SK-N-SH treated with all-trans-retinoic acid at 6 μM for 48 hours (cell line): ENCODE data around the gene PITPNC1.

Experiments used
- ATAC-seq: fragments of 200-7000 bp; cut with Tn5 transposase; 3 replicates; pipeline ENCODE4 v1.9.1; 2020; ENCODE audit warnings: mild to moderate bottlenecking, moderate library complexity
- ARNTL ChIP-seq: fragments of 450-650 bp; formaldehyde crosslinking; IDR thresholded peaks from 2 replicates; pipeline ENCODE4 v1.5.0; 2020; ENCODE audit warnings: low read depth, mild to moderate bottlenecking, moderate library complexity, borderline replicate concordance
- BACH2 ChIP-seq: fragments of 250-450 bp; sonication (Bioruptor Pico); IDR thresholded peaks from 2 replicates; pipeline ENCODE4 v1.9.0; 2021; ENCODE audit warnings: mild to moderate bottlenecking, borderline replicate concordance
- CREB5 ChIP-seq: fragments of 250-450 bp; sonication (Bioruptor Pico); IDR thresholded peaks from 2 replicates; pipeline ENCODE4 v1.5.1; 2020; ENCODE audit warnings: low read depth, mild to moderate bottlenecking, moderate library complexity
- CSRNP3 ChIP-seq: fragments of 250-450 bp; sonication (Bioruptor Pico); IDR thresholded peaks from 2 replicates; pipeline ENCODE4 v1.5.1; 2021; ENCODE audit warnings: mild to moderate bottlenecking, moderate library complexity
- GLIS3 ChIP-seq: fragments of 250-450 bp; sonication (Bioruptor Pico); IDR thresholded peaks from 2 replicates; pipeline ENCODE4 v1.5.0; 2020; ENCODE audit warnings: mild to moderate bottlenecking, moderate library complexity
- ISL1 ChIP-seq: fragments of 250-450 bp; sonication (Bioruptor Pico); IDR thresholded peaks from 2 replicates; pipeline ENCODE4 v2.1.2; 2022; ENCODE audit warnings: mild to moderate bottlenecking, moderate library complexity
- OSR1 ChIP-seq: fragments of 250-450 bp; sonication (Bioruptor Pico); IDR thresholded peaks from 2 replicates; pipeline ENCODE4 v1.8.0; 2022; ENCODE audit warnings: moderate library complexity, mild to moderate bottlenecking, inconsistent platforms
- PATZ1 ChIP-seq: fragments of 250-450 bp; sonication (Bioruptor Pico); IDR thresholded peaks from 2 replicates; pipeline ENCODE4 v1.8.0; 2020; ENCODE audit warnings: mild to moderate bottlenecking, moderate library complexity, borderline replicate concordance
- POU6F1 ChIP-seq: fragments of 250-450 bp; sonication (Bioruptor Pico); IDR thresholded peaks from 2 replicates; pipeline ENCODE4 v1.8.0; 2021; ENCODE audit warnings: low read depth, mild to moderate bottlenecking, moderate library complexity, borderline replicate concordance
- PPARA ChIP-seq: fragments of 250-450 bp; sonication (Bioruptor Pico); IDR thresholded peaks from 2 replicates; pipeline ENCODE4 v1.5.0; 2020; ENCODE audit warnings: mild to moderate bottlenecking, borderline replicate concordance
- RARB ChIP-seq: fragments of 250-450 bp; sonication (Bioruptor Pico); IDR thresholded peaks from 2 replicates; pipeline ENCODE4 v1.8.0; 2021; ENCODE audit warnings: mild to moderate bottlenecking, moderate library complexity
- SNAI2 ChIP-seq: fragments of 250-450 bp; sonication (Bioruptor Pico); IDR thresholded peaks from 2 replicates; pipeline ENCODE4 v1.5.0; 2020; ENCODE audit warnings: mild to moderate bottlenecking, moderate library complexity
- TCF4 ChIP-seq: fragments of 250-450 bp; sonication (Bioruptor Pico); IDR thresholded peaks from 2 replicates; pipeline ENCODE4 v1.8.0; 2021; ENCODE audit warnings: mild to moderate bottlenecking, moderate library complexity, borderline replicate concordance
- TSHZ2 ChIP-seq: fragments of 250-450 bp; sonication (Bioruptor Pico); IDR thresholded peaks from 2 replicates; pipeline ENCODE4 v1.5.0; 2020; ENCODE audit warnings: mild to moderate bottlenecking, moderate library complexity
- ZC3H10 ChIP-seq: fragments of 250-450 bp; sonication (Bioruptor Pico); IDR thresholded peaks from 2 replicates; pipeline ENCODE4 v1.5.1; 2021; ENCODE audit warnings: mild to moderate bottlenecking, moderate library complexity
- ZFP3 ChIP-seq: fragments of 250-450 bp; sonication (Bioruptor Pico); IDR thresholded peaks from 2 replicates; pipeline ENCODE4 v1.5.0; 2020; ENCODE audit warnings: mild to moderate bottlenecking, moderate library complexity
- ZNF565 ChIP-seq: fragments of 450-650 bp; formaldehyde crosslinking; conservative IDR thresholded peaks from 2 replicates; pipeline ENCODE4 v1.5.0; 2020; ENCODE audit warnings: low read depth, mild to moderate bottlenecking, moderate library complexity
- ZNF70 ChIP-seq: fragments of 450-650 bp; formaldehyde crosslinking; IDR thresholded peaks from 2 replicates; pipeline ENCODE4 v1.5.0; 2020; ENCODE audit warnings: mild to moderate bottlenecking, moderate library complexity

Gene PITPNC1

GRCh38 chr17:67717624-67718324 lies 340.7 kb downstream of the PITPNC1 start, which contains the start of gene NOL11:
NOL11 (plus strand) TSS chr17:67717936; CDS start chr17:67717948, 12 bp downstream.
- ATAC-seq: peak; percentile 98
- TF ChIP-seq PPARA (no peak), RARB (CRISPR knock-in tag) (no peak), PATZ1 (CRISPR knock-in tag) (no peak), TSHZ2 (CRISPR knock-in tag) (0 out of 2 replicates have a peak, but pooled peaks have one; percentile 63), OSR1 (CRISPR knock-in tag) (no peak), CSRNP3 (CRISPR knock-in tag) (no peak), ZC3H10 (CRISPR knock-in tag) (no peak), ARNTL (CRISPR knock-in tag) (no peak), GLIS3 (CRISPR knock-in tag) (no peak), POU6F1 (no peak), SNAI2 (CRISPR knock-in tag) (no peak), BACH2 (CRISPR knock-in tag) (no peak), TCF4 (CRISPR knock-in tag) (peak; percentile 41; the same call in 1 of the 2 replicates)

GRCh38 chr17:67718325-67718941 lies 341.4 kb downstream of the PITPNC1 start:
- peak; percentile 39 for ATAC-seq
- no peak for TF ChIP-seq ZFP3 (CRISPR knock-in tag)
- no peak for TF ChIP-seq TSHZ2 (CRISPR knock-in tag)
- no peak for TF ChIP-seq PATZ1 (CRISPR knock-in tag)
- TF ChIP-seq POU6F1: no peak
- no peak for TF ChIP-seq ISL1 (CRISPR knock-in tag)
- TF ChIP-seq CREB5 (CRISPR knock-in tag): no peak
- no peak for TF ChIP-seq ZNF565
- no peak for TF ChIP-seq CSRNP3 (CRISPR knock-in tag)
- TF ChIP-seq GLIS3 (CRISPR knock-in tag): no peak
- no peak for TF ChIP-seq PPARA
- TF ChIP-seq RARB (CRISPR knock-in tag): no peak
- no peak for TF ChIP-seq ZNF70
- no peak for TF ChIP-seq BACH2 (CRISPR knock-in tag)
- TF ChIP-seq ZC3H10 (CRISPR knock-in tag): no peak
- TF ChIP-seq ARNTL (CRISPR knock-in tag): no peak
